Stimulated activated CD4-positive, alpha-beta T cell treated with anti-CD3 and anti-CD28 coated beads, TNF-alpha, amount 100 ng/mL, for 1 hour (primary cell): Measurements from ENCODE around the gene HOXA5.

Experiments used
- DNase-seq, 3 donors: peaks; one replicate each; pipeline ENCODE4 v3.0.0-alpha.2; 2020; ENCODE audit warnings: low read depth in 3 of 3, low spot score in 1 of 3

Gene HOXA5

GRCh38 chr7:27097686-27098577 lies 45.5 kb downstream of the HOXA5 start:
- no peak for DNase-seq

GRCh38 chr7:27096768-27097514 lies 46.5 kb downstream of the HOXA5 start:
- no peak for DNase-seq

- peak; percentile 24 to 42 (median 32) for DNase-seq
These were observed 47.3 kb downstream of the HOXA5 start, which contains the start of gene HOXA1 for GRCh38 chr7:27095897-27096767. Gene HOXA1, minus strand, starts transcription at chr7:27096000. Its CDS starts 88 bp downstream, at chr7:27095912.

- no peak for DNase-seq
These were observed 48.2 kb downstream of the HOXA5 start for GRCh38 chr7:27095050-27095896.

- no peak for DNase-seq
These were observed 49.0 kb downstream of the HOXA5 start for GRCh38 chr7:27094304-27095049.

GRCh38 chr7:27093184-27093895 lies 50.1 kb downstream of the HOXA5 start:
- no peak for DNase-seq

GRCh38 chr7:27092819-27093110 lies 50.7 kb downstream of the HOXA5 start:
- DNase-seq, result no peak

GRCh38 chr7:27091941-27092818 lies 51.3 kb downstream of the HOXA5 start:
- no peak for DNase-seq

GRCh38 chr7:27091105-27091504 lies 52.4 kb downstream of the HOXA5 start:
- DNase-seq, result no peak
